HG03159 (cell line): ENCODE measurements around the gene IQCK.
"Not testable (repeated sequence)": the region's sequence is repeated elsewhere in the genome, so short reads cannot be mapped to it uniquely, and the experiment has no call there.

Source experiments
- ATAC-seq: cut with Tn5 transposase; IDR thresholded peaks from one replicate; pipeline ENCODE4 v1.9.1; 2021; ENCODE audit warnings: mild to moderate bottlenecking, moderate library complexity; ENCODE audit not compliant: unreplicated experiment

IQCK gene

DNA sequence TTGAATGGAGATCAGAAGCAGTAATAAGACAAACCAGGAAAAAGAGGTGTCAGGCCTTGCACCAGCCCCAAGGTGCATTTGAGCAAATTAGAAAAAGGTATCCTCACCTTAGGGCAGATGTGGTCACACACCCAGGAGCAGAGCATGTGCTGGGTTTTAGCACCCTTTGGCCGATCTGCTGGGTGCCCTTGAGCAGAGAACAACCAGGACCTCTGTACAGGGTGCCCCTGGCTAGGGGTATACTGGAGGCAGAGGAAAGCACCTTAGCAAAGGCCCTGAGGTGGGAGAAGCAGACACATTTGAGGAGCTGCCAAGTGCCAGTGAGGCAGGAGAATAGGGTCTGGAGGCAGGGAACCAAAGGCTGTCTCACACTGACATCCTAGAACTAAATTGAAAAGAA lies 67.0 kb downstream of the IQCK start:
- no peak for ATAC-seq

DNA sequence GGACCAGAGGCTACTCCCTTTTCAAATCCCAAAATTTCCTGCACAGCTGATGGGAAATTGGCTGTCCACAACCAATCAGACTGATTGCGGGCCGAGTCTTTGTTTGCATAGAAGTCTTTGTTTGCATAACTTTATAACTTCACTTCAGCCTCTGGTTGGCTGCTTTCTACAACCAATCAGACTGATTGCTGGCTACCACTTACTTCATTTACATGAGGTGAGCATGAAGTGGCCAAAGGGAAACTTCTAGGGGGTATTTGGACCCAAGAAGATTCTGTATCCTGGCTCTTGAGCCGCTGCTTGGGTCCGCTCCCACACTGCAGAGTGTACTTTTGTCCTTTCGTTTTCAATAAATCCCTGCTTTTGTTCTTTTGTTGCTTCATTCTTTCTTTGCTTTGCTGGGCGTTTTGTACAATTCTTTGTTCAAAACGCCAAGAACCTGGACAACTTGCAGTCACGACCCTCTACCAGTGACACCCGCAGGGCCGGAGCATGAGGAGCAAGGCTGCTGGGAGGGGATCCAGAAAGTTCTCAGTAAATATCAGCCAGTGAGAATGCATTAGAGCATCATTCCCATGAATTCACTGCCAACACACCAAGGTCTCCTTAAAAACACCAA lies 67.5 kb downstream of the IQCK start:
- no peak for ATAC-seq

DNA sequence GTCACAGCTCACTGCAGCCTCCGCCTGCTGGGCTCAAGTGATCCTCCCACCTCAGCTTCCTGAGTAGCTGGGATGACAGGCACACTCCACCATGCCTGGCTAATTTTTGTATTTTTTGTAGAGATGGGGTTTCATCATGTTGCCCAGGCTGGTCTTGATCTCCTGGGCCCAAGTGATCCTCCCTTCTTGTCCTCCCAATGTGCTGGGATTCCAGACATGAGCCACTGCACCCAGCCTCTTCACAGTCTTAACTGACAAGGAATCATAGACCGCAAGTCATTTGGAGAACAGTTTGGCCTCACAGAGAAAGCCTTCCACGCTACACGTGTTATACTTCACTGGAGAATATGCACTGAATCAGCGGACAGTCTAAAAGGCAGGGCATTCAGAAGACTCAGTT lies 83.3 kb downstream of the IQCK start:
- ATAC-seq, result not testable (repeated sequence)

DNA sequence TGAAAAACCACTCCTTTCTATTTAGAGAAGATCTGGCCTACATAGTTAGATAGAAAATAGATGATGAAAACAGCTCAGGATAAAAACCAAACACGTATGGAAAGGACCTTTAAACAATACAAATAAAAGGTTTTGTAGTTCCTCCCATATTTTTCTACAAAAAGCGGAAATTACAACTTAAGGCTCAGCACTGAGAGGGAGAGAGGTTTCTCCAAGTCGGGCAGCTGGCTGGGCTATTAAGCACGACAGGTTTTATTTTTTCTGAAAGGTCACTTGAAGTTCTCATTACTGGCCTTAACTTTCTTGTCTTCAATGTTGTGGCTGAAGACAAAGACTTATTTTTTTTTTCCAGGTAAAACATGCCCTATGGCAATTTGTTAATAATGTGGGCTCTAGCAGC lies 83.8 kb downstream of the IQCK start:
- ATAC-seq, result not testable (repeated sequence)

DNA sequence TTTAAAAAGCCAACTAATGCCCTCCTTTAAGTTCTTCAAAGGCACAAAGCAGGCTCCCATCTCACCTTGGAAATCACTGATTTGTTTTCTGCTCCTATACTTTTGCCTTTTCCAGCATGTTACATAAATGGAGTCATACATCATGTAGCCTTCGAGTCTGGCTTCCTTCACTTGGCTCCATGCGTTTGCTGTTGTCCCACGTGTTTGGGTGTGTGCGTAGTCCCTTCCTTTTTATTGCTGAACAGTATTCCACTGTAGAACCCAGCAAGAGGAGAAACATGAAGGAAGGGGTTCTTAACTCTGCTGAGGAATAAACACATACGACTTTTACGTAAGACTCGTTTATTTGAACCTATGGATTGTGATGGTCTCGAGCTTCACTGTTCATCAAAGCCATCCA lies 84.5 kb downstream of the IQCK start:
- ATAC-seq, result no peak

DNA sequence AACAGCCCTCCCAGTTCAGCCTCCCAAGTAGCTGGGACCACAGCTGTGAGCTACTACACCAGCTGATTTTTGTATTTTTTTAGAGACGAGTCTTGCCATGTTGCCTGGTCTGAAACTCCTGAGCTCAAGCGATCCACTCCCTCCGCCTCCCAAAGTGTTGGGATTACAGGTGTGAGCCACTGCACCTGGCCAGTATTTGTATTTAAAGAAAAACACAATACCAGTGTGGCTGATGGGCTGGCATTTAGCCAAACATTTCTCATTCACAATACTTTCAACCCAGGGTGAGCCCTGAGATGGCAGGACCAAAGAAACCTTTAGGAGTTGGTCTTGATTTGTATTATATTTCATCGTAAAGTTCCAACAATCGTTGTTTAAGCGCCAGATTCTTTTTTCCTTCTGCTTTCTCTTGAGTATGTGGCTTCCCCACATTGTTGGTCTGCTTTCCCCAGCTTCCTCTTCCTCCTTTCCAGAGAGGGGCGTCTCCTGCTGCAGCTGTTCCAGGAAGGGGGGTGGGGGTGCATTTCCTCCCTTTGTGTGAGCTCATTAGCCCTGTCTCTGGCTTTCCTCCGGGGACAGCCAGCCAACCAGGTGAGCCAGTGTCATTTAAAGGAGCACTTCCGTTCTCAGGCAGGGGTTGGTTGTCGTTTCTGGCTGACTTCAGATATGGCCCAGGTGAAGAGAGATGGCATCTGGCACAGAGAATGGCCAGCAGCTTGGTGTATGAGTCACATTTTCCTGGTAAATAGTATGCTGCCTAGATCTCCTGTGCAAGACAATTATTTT lies 86.7 kb downstream of the IQCK start:
- no peak for ATAC-seq

DNA sequence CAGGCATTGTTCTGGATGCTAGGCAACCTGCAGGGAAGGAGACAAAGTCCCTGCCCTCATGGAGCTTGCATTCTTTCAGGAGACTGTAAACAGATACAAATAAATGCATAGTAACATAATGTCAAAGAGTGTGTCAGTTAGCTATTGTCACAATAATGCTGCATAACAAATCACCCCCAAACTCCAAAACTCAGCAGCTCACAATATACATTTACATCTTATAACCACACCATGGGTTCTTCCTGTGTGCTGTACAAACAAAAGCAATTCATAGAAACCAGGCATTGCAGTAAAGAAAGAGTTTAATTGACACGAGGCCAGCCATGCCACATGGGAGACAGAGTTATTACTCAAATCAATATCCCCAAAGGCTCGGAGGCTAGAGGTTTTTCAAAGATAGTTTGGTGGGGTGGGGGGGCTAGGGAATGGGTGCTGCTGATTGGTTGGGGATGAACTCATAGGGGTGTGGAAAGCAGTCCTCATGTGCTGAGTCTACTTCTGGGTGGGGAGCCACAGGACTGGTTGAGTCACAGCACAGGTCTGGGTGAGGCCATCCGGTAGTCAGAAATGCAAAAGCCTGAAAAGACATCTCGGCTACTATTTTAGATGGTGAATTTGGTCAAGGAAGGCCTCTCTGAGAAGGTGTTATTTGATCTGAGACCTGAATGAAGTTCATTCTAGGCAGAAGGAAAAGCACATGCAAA lies 87.5 kb downstream of the IQCK start:
- no peak for ATAC-seq

DNA sequence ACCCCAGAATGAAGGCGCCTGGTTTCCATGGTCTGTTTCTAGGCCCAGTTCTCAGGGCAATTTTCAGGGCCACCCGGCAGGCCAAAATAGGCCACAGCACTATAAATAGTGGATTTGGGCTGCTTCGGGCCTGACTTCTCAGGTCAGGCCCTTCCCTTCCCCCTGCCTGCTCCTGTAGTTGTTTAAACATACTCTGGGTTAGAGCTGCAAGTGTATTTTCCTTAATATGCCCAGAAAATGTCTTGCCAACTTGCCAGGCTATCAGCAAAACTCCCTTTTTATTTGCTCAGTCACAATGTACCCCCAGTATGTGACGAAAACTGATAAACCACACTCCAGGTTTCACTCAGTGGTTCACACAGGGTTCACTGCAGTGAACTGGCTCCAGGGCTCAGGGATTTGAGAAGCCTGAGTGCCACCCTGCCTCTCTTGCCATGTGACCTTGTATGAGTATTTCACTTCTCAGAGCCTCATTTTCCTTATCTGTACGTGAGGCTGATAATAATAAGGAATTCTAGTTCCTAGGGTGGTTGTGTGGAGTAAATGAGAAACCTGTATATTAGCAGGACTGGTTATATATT lies 90.1 kb downstream of the IQCK start:
- ATAC-seq, result peak; percentile 60

DNA sequence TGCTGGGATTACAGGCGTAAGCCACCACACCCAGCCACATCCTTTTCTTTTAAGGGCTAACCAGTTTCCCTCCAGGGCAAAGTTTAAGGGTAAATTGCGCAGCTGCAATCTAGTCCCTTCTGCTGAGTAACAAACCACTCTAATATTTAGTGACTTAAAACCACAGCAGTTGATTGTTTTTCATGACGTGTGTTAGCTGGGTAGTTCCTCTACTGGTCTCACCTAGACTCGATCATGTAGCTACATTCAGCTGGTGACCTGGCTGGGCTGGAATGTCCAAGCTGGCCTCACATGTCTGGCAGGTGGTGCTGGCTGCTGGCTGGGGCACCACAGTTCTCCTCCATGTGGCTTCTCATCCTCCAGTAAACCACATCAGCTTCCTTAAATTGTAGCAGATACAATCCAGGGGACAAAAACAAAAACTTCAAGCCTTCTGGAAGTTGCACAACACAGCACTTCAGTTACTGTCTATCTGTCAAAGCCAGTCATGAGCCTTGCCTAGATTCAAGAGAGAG lies 91.1 kb downstream of the IQCK start:
- ATAC-seq, result no peak

DNA sequence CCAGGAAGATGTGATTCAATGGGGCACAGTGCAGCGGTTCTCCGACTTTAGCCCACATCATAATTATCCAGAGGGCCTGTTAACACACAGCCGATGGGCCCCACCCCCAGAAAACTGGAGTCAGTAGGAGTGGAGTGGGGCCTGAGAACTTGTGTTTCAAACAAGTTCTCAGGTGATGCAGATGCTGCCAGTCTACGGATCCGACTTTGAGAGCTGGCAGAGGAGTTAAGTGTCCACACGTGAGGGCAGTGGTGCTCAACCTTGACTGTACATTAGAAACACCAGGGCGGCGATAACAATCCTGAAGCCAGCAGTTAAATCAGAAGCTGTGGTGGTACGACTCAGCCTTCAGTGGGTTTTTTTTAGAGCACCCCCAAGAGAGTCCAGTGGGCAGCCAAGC lies 91.6 kb downstream of the IQCK start:
- ATAC-seq, result no peak

DNA sequence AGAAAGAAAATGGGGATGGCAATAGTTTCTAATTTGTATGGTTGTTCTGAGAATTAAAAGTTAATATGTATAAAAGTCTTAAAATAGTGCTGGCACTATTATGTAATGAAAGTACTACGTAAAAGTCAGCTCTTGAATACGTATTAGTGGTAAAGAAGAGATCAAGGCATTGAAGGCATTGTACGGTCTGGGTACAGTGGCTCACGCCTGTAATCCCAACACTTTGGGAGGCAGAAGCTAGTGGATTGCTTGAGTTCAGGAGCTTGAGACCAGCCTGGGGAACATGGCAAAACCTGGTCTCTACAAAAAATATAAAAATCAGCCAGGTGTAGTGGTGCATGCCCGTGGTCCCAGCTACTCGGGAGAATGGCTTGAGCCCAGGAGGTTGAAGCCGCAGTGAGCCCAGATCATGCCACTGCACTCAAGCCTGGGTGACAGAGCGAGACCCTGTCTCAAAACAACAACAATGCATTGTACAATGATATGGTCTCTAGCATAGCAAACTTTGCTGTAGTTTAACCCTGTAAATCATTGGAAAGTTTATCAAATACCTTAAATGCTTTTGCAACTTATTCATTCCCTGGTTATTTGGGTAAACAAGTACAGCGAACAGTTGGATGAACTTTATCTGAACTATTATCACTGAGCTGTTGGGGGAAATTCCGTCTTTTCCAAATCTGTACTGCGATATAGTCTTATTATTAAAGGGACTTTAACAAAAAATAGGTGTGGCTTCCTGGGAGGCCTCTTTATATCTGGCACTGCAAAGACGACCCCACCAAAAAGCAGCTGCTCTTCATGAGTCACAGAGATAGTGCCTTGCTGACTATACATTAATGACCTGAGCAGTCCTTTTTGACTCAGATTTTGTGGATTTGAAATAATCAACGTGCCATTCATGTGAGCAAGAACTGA lies 93.0 kb downstream of the IQCK start:
- no peak for ATAC-seq

DNA sequence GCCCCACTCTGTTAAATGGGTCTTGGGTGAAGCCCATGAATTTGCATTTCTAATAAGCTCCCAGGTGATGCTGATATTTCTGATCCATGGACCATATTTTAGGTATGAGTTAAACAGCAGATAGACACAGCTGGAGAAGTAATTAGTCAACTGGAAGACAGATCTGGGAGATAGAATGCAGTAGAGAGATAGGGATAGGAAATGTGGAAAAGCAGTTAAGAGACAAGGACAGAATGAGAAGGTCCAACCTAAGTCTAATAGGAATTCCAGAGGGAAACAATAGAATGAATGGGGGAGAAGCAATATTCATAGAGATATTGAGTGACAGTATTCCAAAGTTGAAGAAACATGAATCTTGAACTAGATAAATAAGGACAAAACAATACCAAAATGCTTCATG lies 94.9 kb downstream of the IQCK start:
- no peak for ATAC-seq

DNA sequence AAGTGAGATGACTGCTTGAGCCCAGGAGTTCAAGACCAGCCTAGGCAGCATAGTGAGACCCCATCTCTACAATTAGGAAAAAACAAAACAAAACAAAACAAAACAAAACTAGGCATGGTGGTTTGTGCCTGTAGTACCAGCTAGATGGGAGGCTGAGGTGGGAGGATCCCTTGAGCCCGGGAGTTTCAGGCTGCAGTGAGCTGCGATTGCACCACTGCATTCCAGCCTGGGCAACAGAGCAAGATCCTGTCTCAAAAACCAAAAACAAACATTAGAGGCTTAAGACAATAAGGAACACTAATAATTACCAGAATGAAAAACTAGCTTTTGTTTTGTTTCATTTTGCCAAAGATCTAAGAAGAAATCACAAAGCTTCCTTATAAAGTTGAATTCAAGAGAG lies 97.3 kb downstream of the IQCK start:
- ATAC-seq, result no peak

DNA sequence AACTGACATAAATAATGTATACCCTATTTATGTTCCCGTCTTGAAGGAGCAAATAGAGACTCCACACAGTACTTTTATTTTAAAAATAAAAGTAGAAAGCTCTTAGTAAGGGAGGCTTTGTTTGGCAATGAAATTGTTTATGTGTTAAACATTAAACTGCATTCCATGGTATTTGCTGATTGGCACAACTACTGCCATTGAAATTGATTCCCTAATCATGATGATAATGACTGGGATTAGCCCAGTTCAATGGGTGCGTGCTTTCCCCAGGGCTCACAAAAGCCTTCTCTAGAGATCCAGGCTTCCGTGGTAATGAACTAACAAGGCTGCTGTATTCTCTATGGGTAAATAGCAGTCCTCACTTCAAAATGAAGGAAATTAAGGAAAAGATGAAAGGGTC lies 99.1 kb downstream of the IQCK start:
- ATAC-seq, result no peak

DNA sequence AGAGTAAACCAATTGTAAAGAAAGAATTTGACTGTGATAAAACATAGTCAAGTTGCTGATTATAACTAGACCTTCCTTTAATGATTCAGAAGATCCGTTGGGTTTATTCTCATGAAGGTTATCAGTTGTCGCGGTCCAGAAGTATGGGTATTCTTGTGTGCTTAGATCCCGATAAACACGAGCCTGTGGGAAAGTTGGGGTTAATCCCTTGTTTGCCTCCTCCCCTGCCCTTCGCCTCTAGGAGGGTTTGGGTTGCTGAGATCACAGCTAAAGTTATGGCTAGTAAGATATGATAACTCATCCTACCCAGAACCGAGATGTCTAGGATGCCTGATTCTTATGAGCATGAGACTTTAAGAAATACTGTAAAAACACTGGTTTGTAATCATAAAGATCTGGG lies 99.8 kb downstream of the IQCK start:
- ATAC-seq, result no peak

DNA sequence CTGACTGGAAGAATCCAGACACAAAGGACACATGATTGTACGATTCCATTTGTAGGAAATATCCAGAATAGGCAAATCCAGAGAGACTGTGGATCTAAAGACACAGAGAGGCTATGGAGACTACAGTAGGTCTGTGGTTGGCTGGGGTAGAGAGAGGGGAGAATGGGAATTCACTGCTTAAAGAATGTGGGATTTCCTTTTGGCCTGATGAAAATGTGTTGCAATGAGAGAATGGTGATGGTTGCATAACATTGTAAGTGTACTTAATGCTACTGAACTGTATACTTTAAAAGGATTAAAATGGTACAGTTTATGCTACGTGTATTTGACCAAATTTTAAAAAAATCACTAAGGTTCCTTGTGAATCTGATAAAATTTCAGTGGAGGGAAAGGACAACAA lies 104.5 kb downstream of the IQCK start:
- ATAC-seq, result no peak

DNA sequence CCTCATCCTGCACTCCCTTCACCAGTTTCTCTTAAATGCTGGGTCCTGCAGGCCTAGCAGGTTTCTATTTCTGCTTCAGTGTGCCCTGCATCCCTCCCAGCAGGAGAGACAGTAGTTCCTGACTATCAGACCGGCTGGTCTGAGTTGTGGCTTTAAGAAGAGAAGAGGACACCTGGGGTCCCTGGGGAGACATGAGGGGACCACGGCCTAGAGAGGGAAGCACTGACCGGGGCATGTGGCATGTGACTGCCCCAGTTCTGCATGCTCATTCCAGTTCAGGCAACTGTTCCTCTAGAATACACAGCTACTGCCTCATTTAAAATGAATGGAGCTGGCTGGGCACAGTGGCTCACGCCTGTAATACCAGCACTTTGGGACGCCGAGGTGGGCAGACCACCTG lies 105.3 kb downstream of the IQCK start:
- ATAC-seq, result no peak

DNA sequence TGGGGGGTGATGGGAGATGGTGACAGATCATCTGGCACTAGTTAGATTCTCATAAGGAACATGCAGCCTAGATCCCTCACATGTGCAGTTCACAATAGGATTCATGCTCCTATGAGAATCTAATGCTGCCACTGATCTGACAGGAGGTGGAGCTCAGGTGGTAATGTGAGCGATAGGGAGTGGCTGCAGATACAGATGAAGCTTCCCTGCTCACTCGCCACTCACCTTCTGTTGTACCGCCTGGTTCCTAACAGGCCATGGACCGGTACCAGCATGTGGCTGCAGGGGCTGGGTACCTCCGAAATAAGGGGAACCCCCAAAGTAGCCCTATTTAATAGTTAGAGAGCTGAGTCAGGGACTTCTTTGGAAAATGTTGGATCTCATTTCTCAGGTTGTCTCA lies 106.1 kb downstream of the IQCK start:
- ATAC-seq, result no peak

DNA sequence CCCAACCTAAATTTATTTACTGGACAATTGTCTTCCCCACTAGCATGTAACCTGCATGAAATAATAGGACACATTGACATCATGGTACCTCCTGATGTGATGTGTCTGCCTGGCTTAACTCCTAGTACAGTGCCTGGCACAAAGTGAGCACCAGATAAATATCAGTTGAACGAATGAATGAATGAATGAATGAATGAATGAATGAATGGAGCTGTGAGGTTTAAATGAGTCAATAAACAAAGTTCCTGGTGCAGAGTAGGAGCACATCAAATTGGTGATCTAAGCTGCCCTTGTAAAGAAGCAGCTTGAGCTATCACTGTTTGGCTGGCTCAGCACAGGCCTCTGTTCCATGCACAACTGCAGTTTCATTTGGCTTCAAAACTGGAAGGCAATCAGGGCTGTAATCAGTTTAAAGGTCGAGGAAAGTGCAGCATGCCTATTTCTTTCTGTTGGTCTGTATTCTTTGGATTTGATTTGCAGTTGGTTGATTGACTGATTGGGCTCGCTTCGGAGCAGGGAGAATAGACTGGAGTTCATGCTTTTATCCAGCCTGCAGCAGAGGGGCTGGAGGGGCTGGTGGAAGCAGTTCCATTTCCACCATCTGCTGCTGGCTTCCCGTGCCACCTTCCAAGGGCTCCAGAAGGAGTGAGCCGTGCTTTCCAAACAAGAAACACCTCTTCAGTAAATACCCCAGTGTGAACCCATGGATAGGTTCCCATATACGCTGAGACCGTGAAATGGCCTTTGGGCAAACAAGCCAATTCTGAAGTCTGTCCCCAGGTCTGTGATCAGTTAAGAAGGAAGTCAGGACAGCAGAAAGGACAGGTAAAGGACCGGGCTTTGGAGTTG lies 112.0 kb downstream of the IQCK start:
- no peak for ATAC-seq
